HEK293 (cell line): ENCODE data around the gene CHIT1.

Experiments used
- CTCF ChIA-PET: fragments of 350-600 bp; formaldehyde crosslinking; extraction: SDS; loops from one replicate; lab custom pipeline; 2021; ENCODE audit warnings: antibody characterized with exemption; lab: Yijun Ruan, JAX
- POLR2A ChIA-PET: fragments of 300-600 bp; formaldehyde crosslinking; extraction: SDS; loops from one replicate; lab custom pipeline; 2020; ENCODE audit warnings: antibody characterized with exemption, inconsistent platforms; lab: Yijun Ruan, JAX
- H3K27ac ChIP-seq: fragments of 200-500 bp; sonication (Bioruptor generic); 2 replicates; pipeline ENCODE4 v1.5.1; 2014; ENCODE audit warnings: low read depth, low read length, control low read depth, inconsistent platforms; ENCODE audit errors: extremely low read depth
- H3K36me3 ChIP-seq, 2 experiments: fragments of 200-500 bp in 1 of 2; sonication (Bioruptor generic) in 1 of 2; 1 replicate in 1 of 2; 2 replicates in 1 of 2; pipeline ENCODE4 v1.5.1; 2014 to 2017; ENCODE audit warnings: inconsistent platforms in 2 of 2, low read length in 2 of 2; ENCODE audit not compliant: control insufficient read depth in 2 of 2, insufficient read depth in 1 of 2
- H3K4me1 ChIP-seq: fragments of 200-500 bp; sonication (Bioruptor generic); 2 replicates; pipeline ENCODE4 v1.5.1; 2014; ENCODE audit warnings: mild to moderate bottlenecking, low read length, inconsistent platforms; ENCODE audit not compliant: control insufficient read depth, insufficient read depth
- H3K4me3 ChIP-seq: 2 replicates; pipeline ENCODE4 v1.5.1; 2011; ENCODE audit warnings: low read depth, mild to moderate bottlenecking, control low read depth, low read length, moderate library complexity
- H3K9me3 ChIP-seq: fragments of 200-500 bp; sonication (Bioruptor generic); 2 replicates; pipeline ENCODE4 v1.5.1; 2014; ENCODE audit warnings: low read depth, low read length, inconsistent platforms; ENCODE audit not compliant: control insufficient read depth, insufficient read depth
- FEZF1 ChIP-seq: fragments of 450-650 bp; formaldehyde crosslinking; IDR thresholded peaks from 2 replicates; pipeline ENCODE4 v1.5.1; 2016; ENCODE audit warnings: missing biosample characterization, missing genetic modification characterization
- GLIS1 ChIP-seq: fragments of 450-650 bp; formaldehyde crosslinking; IDR thresholded peaks from 2 replicates; pipeline ENCODE4 v1.5.1; 2016; ENCODE audit warnings: missing biosample characterization, missing genetic modification characterization
- RBAK ChIP-seq: fragments of 450-650 bp; formaldehyde crosslinking; IDR thresholded peaks from 2 replicates; pipeline ENCODE4 v1.5.1; 2016; ENCODE audit warnings: missing biosample characterization, missing genetic modification characterization
- SCRT2 ChIP-seq: fragments of 450-650 bp; formaldehyde crosslinking; IDR thresholded peaks from 2 replicates; pipeline ENCODE4 v1.5.1; 2016; ENCODE audit warnings: missing biosample characterization, missing genetic modification characterization
- ZNF114 ChIP-seq: fragments of 450-650 bp; formaldehyde crosslinking; IDR thresholded peaks from 2 replicates; pipeline ENCODE4 v1.5.0; 2017; ENCODE audit warnings: missing biosample characterization, missing genetic modification characterization
- ZNF132 ChIP-seq: fragments of 450-650 bp; formaldehyde crosslinking; IDR thresholded peaks from 2 replicates; pipeline ENCODE4 v1.5.1; 2017; ENCODE audit warnings: missing biosample characterization, missing genetic modification characterization, borderline replicate concordance
- ZNF274 ChIP-seq, 2 experiments: fragments of 200-500 bp in 1 of 2; fragments of 450-650 bp in 1 of 2; sonication (Bioruptor generic) in 1 of 2; formaldehyde crosslinking in 1 of 2; IDR thresholded peaks; 2 replicates each; pipeline versions ENCODE4 v1.5.1 to v1.6.1; 2014 to 2016; ENCODE audit warnings: borderline replicate concordance in 1 of 2, inconsistent platforms in 1 of 2, low read length in 1 of 2, missing biosample characterization in 1 of 2, missing genetic modification characterization in 1 of 2
- ZNF423 ChIP-seq: fragments of 450-650 bp; formaldehyde crosslinking; IDR thresholded peaks from 2 replicates; pipeline ENCODE4 v1.5.1; 2016; ENCODE audit warnings: missing biosample characterization, missing genetic modification characterization
- ZNF544 ChIP-seq: fragments of 450-650 bp; formaldehyde crosslinking; IDR thresholded peaks from 2 replicates; pipeline ENCODE4 v1.5.0; 2017; ENCODE audit warnings: missing biosample characterization, missing genetic modification characterization
- TF ChIP-seq, protein P1 (sequence below): fragments of 450-650 bp; formaldehyde crosslinking; IDR thresholded peaks from 2 replicates; pipeline ENCODE4 v1.5.1; 2017; ENCODE audit warnings: missing biosample characterization, missing genetic modification characterization
- TF ChIP-seq, protein P2 (sequence below): fragments of 450-650 bp; formaldehyde crosslinking; IDR thresholded peaks from 2 replicates; pipeline ENCODE4; 2016; ENCODE audit warnings: missing biosample characterization, missing genetic modification characterization
- TF ChIP-seq, protein P3 (sequence below): fragments of 450-650 bp; formaldehyde crosslinking; IDR thresholded peaks from 2 replicates; pipeline ENCODE4 v1.5.1; 2016; ENCODE audit warnings: missing biosample characterization, missing genetic modification characterization, borderline replicate concordance
- TF ChIP-seq, protein P4 (sequence below): fragments of 450-650 bp; formaldehyde crosslinking; IDR thresholded peaks from 2 replicates; pipeline ENCODE4 v1.5.1; 2016; ENCODE audit warnings: missing biosample characterization, missing genetic modification characterization
- TF ChIP-seq, protein P5 (sequence below): fragments of 450-650 bp; formaldehyde crosslinking; IDR thresholded peaks from 2 replicates; pipeline ENCODE4 v1.5.1; 2016; ENCODE audit warnings: missing biosample characterization, missing genetic modification characterization, borderline replicate concordance

CHIT1 gene

DNA sequence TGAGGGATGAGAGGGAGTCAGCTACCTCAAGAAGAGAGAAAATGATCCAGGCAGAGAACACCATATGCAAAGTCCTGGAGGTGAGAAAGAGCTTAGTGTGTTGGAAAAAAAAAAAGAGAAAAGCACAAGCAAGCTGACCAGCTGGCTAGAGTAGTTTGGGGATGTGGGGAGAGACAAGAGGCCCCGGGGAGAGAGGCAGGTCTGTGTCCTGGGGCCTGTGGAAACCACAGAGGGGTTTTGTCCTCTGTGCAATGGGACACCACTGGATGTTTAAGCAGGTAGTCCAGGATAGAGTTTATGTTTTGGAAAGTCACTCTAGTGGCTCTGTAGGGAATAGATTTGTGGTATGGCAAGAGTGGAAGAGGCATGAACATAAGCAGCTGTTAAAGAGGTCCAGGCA lies 28.6 kb downstream of the CHIT1 start (continued):
- TF ChIP-seq, protein P1, sequence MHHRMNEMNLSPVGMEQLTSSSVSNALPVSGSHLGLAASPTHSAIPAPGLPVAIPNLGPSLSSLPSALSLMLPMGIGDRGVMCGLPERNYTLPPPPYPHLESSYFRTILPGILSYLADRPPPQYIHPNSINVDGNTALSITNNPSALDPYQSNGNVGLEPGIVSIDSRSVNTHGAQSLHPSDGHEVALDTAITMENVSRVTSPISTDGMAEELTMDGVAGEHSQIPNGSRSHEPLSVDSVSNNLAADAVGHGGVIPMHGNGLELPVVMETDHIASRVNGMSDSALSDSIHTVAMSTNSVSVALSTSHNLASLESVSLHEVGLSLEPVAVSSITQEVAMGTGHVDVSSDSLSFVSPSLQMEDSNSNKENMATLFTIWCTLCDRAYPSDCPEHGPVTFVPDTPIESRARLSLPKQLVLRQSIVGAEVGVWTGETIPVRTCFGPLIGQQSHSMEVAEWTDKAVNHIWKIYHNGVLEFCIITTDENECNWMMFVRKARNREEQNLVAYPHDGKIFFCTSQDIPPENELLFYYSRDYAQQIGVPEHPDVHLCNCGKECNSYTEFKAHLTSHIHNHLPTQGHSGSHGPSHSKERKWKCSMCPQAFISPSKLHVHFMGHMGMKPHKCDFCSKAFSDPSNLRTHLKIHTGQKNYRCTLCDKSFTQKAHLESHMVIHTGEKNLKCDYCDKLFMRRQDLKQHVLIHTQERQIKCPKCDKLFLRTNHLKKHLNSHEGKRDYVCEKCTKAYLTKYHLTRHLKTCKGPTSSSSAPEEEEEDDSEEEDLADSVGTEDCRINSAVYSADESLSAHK (tag by site-specific recombination), result no peak

DNA sequence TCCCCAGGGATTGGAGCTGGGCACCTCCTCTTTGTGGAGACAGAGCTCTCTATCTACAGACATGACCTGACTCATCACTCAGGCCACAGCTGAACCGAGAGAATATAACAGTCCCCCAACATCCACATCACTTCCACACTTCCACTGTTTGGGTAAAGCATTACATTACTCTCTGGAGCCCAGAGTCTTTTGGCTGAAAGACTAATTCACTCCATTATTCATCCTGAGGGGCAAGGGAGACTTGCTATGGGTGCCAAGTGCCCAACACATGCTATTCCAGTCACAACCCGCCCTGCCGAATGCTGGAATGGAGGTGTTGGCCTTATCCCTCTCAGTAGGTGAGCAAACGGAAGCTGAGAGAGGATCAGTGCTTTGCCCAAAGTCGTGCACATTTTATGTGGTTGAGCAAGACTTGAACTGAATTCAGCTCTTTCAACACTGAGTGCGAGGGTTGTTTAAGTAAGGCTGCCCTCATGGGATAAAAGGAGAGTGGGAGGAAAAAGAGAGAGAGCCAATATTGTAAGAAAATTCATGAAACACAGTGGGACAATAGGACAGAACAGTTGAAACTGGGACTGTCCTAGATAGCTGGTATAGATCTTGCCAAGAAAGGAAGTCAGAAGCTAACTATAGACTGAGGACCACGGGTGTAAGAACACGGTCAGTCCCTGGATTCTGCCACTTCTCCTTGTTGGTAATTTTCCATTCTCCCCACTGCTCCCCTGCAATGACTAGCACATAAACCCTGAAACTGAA lies 29.5 kb downstream of the CHIT1 start:
- Histone ChIP-seq H3K27ac (no peak overlapping the region), H3K36me3 (no peaks in the 10 kb centered on the region), H3K4me3 (no peak overlapping the region), H3K4me1 (no peaks in the 10 kb centered on the region), H3K9me3 (no peaks in the 10 kb centered on the region)
- CTCF ChIA-PET, result interaction anchor here (0.6 to 2.8 kb wide), 10 partner anchors 15 to 160 kb away, joined by 3 to 11 read pairs (median 3); no protein-coding TSS in a partner anchor
- POLR2A ChIA-PET, result no interaction called here
- no peak for TF ChIP-seq ZNF274 (IDR thresholded peaks at IDR 0.05; ENCODE audit: low read length)
- TF ChIP-seq ZNF274 (tag by site-specific recombination; IDR thresholded peaks at IDR 0.05; ENCODE audit: borderline replicate concordance), result no peak
- TF ChIP-seq, protein P2, sequence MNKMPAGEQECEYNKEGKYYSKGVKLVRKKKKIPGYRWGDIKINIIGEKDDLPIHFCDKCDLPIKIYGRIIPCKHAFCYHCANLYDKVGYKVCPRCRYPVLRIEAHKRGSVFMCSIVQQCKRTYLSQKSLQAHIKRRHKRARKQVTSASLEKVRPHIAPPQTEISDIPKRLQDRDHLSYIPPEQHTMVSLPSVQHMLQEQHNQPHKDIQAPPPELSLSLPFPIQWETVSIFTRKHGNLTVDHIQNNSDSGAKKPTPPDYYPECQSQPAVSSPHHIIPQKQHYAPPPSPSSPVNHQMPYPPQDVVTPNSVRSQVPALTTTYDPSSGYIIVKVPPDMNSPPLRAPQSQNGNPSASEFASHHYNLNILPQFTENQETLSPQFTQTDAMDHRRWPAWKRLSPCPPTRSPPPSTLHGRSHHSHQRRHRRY (tag by site-specific recombination), result no peak
- no peak for TF ChIP-seq ZNF423
- TF ChIP-seq ZNF544 (tag by site-specific recombination), result no peak
- TF ChIP-seq, protein P3, sequence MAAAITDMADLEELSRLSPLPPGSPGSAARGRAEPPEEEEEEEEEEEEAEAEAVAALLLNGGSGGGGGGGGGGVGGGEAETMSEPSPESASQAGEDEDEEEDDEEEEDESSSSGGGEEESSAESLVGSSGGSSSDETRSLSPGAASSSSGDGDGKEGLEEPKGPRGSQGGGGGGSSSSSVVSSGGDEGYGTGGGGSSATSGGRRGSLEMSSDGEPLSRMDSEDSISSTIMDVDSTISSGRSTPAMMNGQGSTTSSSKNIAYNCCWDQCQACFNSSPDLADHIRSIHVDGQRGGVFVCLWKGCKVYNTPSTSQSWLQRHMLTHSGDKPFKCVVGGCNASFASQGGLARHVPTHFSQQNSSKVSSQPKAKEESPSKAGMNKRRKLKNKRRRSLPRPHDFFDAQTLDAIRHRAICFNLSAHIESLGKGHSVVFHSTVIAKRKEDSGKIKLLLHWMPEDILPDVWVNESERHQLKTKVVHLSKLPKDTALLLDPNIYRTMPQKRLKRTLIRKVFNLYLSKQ, result no peak
- TF ChIP-seq, protein P4, sequence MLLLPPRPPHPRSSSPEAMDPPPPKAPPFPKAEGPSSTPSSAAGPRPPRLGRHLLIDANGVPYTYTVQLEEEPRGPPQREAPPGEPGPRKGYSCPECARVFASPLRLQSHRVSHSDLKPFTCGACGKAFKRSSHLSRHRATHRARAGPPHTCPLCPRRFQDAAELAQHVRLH (tag by site-specific recombination), result no peak
- no peak for TF ChIP-seq RBAK (tag by site-specific recombination)
- no peak for TF ChIP-seq FEZF1
- TF ChIP-seq GLIS1 (tag by site-specific recombination), result no peak
- TF ChIP-seq SCRT2 (tag by site-specific recombination), result no peak
- TF ChIP-seq, protein P5, sequence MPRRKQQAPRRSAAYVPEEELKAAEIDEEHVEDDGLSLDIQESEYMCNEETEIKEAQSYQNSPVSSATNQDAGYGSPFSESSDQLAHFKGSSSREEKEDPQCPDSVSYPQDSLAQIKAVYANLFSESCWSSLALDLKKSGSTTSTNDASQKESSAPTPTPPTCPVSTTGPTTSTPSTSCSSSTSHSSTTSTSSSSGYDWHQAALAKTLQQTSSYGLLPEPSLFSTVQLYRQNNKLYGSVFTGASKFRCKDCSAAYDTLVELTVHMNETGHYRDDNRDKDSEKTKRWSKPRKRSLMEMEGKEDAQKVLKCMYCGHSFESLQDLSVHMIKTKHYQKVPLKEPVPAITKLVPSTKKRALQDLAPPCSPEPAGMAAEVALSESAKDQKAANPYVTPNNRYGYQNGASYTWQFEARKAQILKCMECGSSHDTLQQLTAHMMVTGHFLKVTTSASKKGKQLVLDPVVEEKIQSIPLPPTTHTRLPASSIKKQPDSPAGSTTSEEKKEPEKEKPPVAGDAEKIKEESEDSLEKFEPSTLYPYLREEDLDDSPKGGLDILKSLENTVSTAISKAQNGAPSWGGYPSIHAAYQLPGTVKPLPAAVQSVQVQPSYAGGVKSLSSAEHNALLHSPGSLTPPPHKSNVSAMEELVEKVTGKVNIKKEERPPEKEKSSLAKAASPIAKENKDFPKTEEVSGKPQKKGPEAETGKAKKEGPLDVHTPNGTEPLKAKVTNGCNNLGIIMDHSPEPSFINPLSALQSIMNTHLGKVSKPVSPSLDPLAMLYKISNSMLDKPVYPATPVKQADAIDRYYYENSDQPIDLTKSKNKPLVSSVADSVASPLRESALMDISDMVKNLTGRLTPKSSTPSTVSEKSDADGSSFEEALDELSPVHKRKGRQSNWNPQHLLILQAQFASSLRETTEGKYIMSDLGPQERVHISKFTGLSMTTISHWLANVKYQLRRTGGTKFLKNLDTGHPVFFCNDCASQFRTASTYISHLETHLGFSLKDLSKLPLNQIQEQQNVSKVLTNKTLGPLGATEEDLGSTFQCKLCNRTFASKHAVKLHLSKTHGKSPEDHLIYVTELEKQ (tag by site-specific recombination), result no peak
- no peak for TF ChIP-seq ZNF114 (tag by site-specific recombination)
- no peak for TF ChIP-seq ZNF132
